ENCODE measurements around the gene HECTD1.
"Not testable (repeated sequence)": the region's sequence is repeated elsewhere in the genome, so short reads cannot be mapped to it uniquely, and the experiment has no call there.

Gene HECTD1

GRCh38 chr14:31194095-31194494 lies 13.5 kb downstream of the HECTD1 start:
- Histone ChIP-seq H3K9me3 (ENCODE audit: control insufficient read depth, insufficient read depth, low read depth, low read length) (no peaks in the 10 kb centered on the region), H3K4me1 (ENCODE audit: control insufficient read depth, insufficient read depth, low read length) (no peaks in the 10 kb centered on the region), H3K36me3 (ENCODE audit: control insufficient read depth in 2 of 2, insufficient read depth in 1 of 2, low read length in 2 of 2) (peaks cover 22 to 32% of the 10 kb centered on the region in 2 experiments), H3K4me3 (ENCODE audit: low read depth, low read length) (no peak overlapping the region), H3K27ac (ENCODE audit: extremely low read depth, low read depth, low read length) (no peak overlapping the region)
- POLR2A ChIA-PET, result no interaction called here
- CTCF ChIA-PET, result interaction anchor here (3.6 kb wide), 1 partner anchor 13 kb away, joined by 16 read pairs; the partner anchor contains the start of gene HECTD1
- TF ChIP-seq ZNF416 (tag by site-specific recombination; IDR thresholded peaks at IDR 0.05), result no peak
- no peak for TF ChIP-seq ZNF629 (tag by site-specific recombination; IDR thresholded peaks at IDR 0.05)
- no peak for TF ChIP-seq ZNF514 (tag by site-specific recombination; IDR thresholded peaks at IDR 0.05)
- TF ChIP-seq ZNF571 (tag by site-specific recombination; IDR thresholded peaks at IDR 0.05), result no peak
- no peak for TF ChIP-seq ZBTB7A (tag by site-specific recombination; IDR thresholded peaks at IDR 0.05; ENCODE audit: low read depth)
- no peak for TF ChIP-seq ZNF837 (tag by site-specific recombination; IDR thresholded peaks at IDR 0.05)
- TF ChIP-seq ZNF623 (tag by site-specific recombination; IDR thresholded peaks at IDR 0.05), result no peak
- TF ChIP-seq ZNF138 (tag by site-specific recombination; IDR thresholded peaks at IDR 0.05; ENCODE audit: borderline replicate concordance), result no peak

- POLR2A ChIA-PET; H3K27ac ChIP-seq (ENCODE audit: extremely low read depth, low read depth, low read length); H3K9me3 ChIP-seq (ENCODE audit: control insufficient read depth, insufficient read depth, low read depth, low read length); H3K4me1 ChIP-seq (ENCODE audit: control insufficient read depth, insufficient read depth, low read length); CTCF ChIA-PET; H3K4me3 ChIP-seq (ENCODE audit: low read depth, low read length): not testable (repeated sequence)
- H3K36me3 ChIP-seq (ENCODE audit: control insufficient read depth in 2 of 2, insufficient read depth in 1 of 2, low read length in 2 of 2), result peaks cover 18 to 29% of the 10 kb centered on the region in 2 experiments
Observed at GRCh38 chr14:31192544-31192943, 15.0 kb downstream of the HECTD1 start.

DNA sequence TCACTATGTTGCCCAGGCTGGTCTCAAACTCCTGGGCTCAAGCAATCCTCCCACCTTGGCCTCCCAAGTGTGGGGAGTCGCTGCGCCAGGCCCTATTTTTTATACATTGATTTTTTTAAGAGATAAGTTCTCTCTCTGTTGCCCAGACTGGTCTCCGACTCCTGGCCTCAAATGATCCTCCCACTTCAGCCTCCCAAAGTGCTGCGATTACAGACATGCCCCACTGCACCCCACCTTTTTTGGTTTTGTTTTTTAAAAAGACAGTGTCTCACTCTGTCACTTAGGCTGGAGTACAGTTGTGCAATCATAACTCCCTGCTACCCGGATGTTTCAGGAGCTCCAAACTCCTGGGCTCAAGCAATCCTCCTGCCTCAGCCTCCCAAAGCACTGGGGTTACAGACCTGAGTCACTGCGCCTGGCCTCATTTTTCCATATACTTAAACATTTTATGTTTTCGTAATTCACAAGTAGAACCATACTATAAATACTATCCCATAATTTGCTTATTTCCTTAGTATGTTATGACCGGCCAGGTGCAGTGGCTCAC lies 16.8 kb downstream of the HECTD1 start:
- H3K9me3 ChIP-seq (ENCODE audit: control insufficient read depth, insufficient read depth, low read depth, low read length), result no peaks in the 10 kb centered on the region
- no peak overlapping the region for H3K27ac ChIP-seq (ENCODE audit: extremely low read depth, low read depth, low read length)
- ChIA-PET CTCF (no interaction called here), POLR2A (no interaction called here)
- H3K4me1 ChIP-seq (ENCODE audit: control insufficient read depth, insufficient read depth, low read length), result no peaks in the 10 kb centered on the region
- no peak overlapping the region for H3K4me3 ChIP-seq (ENCODE audit: low read depth, low read length)
- peaks cover 19 to 34% of the 10 kb centered on the region in 2 experiments for H3K36me3 ChIP-seq (ENCODE audit: control insufficient read depth in 2 of 2, insufficient read depth in 1 of 2, low read length in 2 of 2)
- TF ChIP-seq BCL11A (tag by site-specific recombination; IDR thresholded peaks at IDR 0.05; ENCODE audit: low read depth), result no peak
- 0 out of 2 replicates have a peak, but pooled peaks have one; percentile 29 for TF ChIP-seq ZNF121 (tag by site-specific recombination; IDR thresholded peaks at IDR 0.05)

DNA sequence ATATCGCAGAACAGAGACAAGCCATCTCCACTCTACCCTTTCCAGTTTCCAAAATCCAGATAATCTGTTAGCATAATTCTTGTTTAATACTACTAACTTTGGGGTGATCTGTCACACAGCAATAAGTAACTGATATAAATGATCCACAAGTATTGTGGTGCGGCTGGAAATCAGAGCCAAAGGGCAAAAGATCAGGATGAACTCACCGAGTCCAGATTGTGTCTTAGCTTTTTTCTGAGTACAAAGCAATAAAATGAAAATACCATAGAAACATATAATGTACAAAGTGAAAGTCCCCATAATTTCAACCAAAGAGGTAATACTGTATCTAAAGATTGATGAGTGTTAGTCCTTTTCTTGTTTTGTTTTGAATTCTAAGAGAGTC lies 17.4 kb downstream of the HECTD1 start:
- TF ChIP-seq, protein P1, sequence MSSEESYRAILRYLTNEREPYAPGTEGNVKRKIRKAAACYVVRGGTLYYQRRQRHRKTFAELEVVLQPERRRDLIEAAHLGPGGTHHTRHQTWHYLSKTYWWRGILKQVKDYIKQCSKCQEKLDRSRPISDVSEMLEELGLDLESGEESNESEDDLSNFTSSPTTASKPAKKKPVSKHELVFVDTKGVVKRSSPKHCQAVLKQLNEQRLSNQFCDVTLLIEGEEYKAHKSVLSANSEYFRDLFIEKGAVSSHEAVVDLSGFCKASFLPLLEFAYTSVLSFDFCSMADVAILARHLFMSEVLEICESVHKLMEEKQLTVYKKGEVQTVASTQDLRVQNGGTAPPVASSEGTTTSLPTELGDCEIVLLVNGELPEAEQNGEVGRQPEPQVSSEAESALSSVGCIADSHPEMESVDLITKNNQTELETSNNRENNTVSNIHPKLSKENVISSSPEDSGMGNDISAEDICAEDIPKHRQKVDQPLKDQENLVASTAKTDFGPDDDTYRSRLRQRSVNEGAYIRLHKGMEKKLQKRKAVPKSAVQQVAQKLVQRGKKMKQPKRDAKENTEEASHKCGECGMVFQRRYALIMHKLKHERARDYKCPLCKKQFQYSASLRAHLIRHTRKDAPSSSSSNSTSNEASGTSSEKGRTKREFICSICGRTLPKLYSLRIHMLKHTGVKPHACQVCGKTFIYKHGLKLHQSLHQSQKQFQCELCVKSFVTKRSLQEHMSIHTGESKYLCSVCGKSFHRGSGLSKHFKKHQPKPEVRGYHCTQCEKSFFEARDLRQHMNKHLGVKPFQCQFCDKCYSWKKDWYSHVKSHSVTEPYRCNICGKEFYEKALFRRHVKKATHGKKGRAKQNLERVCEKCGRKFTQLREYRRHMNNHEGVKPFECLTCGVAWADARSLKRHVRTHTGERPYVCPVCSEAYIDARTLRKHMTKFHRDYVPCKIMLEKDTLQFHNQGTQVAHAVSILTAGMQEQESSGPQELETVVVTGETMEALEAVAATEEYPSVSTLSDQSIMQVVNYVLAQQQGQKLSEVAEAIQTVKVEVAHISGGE (tag by site-specific recombination; conservative IDR thresholded peaks at IDR 0.05; ENCODE audit: low read depth), result no peak
- TF ChIP-seq, protein P2, sequence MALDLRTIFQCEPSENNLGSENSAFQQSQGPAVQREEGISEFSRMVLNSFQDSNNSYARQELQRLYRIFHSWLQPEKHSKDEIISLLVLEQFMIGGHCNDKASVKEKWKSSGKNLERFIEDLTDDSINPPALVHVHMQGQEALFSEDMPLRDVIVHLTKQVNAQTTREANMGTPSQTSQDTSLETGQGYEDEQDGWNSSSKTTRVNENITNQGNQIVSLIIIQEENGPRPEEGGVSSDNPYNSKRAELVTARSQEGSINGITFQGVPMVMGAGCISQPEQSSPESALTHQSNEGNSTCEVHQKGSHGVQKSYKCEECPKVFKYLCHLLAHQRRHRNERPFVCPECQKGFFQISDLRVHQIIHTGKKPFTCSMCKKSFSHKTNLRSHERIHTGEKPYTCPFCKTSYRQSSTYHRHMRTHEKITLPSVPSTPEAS (tag by site-specific recombination; IDR thresholded peaks at IDR 0.05), result no peak
- TF ChIP-seq, protein P3, sequence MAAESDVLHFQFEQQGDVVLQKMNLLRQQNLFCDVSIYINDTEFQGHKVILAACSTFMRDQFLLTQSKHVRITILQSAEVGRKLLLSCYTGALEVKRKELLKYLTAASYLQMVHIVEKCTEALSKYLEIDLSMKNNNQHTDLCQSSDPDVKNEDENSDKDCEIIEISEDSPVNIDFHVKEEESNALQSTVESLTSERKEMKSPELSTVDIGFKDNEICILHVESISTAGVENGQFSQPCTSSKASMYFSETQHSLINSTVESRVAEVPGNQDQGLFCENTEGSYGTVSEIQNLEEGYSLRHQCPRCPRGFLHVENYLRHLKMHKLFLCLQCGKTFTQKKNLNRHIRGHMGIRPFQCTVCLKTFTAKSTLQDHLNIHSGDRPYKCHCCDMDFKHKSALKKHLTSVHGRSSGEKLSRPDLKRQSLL (tag by site-specific recombination; IDR thresholded peaks at IDR 0.05), result no peak
- Histone ChIP-seq H3K9me3 (ENCODE audit: control insufficient read depth, insufficient read depth, low read depth, low read length) (no peaks in the 10 kb centered on the region), H3K36me3 (ENCODE audit: control insufficient read depth in 2 of 2, insufficient read depth in 1 of 2, low read length in 2 of 2) (peaks cover 25 to 34% of the 10 kb centered on the region in 2 experiments), H3K4me1 (ENCODE audit: control insufficient read depth, insufficient read depth, low read length) (no peaks in the 10 kb centered on the region), H3K4me3 (ENCODE audit: low read depth, low read length) (no peak overlapping the region), H3K27ac (ENCODE audit: extremely low read depth, low read depth, low read length) (no peak overlapping the region)
- ChIA-PET CTCF (interaction anchor here (0.6 kb wide), 1 partner anchor 14 kb away, joined by 4 read pairs; no protein-coding TSS in a partner anchor), POLR2A (no interaction called here)
